Coronary artery (tissue), 2 donors: Measurements from ENCODE around the gene VSNL1.

Source experiments
- DNase-seq: peaks from one replicate; pipeline ENCODE4 v3.0.0-alpha.2; 2017; ENCODE audit warnings: low spot score
- H3K27ac ChIP-seq, 2 donors: fragments of 200-600 bp; sonication (generic); one replicate each; pipeline ENCODE4 v1.5.1; 2016 to 2019
- H3K4me3 ChIP-seq: fragments of 200-600 bp; sonication (generic); 2 replicates; pipeline ENCODE4 v1.5.1; 2016; ENCODE audit warnings: mild to moderate bottlenecking, moderate library complexity
- TF ChIP-seq, protein P1 (sequence below): fragments of 200-600 bp; sonication (generic); IDR thresholded peaks from one replicate; pipeline ENCODE4 v1.5.1; 2019; ENCODE audit warnings: antibody characterized with exemption

The VSNL1 gene

DNA sequence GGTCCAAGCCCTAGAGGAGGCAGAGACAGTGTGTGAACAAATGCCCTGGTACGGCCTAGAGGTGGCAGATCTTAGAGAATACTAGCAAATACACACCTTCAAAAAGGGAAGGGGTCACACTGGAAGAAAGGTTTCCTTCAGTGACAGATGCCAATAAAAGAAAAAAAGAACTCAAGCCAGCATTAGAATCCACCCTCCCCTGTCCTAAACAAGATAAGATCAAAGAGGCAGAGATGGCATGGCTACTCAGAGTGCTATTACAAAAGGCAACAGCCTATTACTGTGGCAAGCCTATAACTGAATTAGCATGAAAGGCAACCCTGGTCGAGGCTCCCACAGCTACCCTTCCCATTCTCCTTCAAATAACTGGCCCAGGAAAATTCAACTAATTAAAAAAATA, 143.5 kb downstream of the VSNL1 start:
- Histone ChIP-seq H3K4me3 (no peak overlapping the region), H3K27ac (no peak overlapping the region)
- DNase-seq: no peak
- TF ChIP-seq, protein P1, sequence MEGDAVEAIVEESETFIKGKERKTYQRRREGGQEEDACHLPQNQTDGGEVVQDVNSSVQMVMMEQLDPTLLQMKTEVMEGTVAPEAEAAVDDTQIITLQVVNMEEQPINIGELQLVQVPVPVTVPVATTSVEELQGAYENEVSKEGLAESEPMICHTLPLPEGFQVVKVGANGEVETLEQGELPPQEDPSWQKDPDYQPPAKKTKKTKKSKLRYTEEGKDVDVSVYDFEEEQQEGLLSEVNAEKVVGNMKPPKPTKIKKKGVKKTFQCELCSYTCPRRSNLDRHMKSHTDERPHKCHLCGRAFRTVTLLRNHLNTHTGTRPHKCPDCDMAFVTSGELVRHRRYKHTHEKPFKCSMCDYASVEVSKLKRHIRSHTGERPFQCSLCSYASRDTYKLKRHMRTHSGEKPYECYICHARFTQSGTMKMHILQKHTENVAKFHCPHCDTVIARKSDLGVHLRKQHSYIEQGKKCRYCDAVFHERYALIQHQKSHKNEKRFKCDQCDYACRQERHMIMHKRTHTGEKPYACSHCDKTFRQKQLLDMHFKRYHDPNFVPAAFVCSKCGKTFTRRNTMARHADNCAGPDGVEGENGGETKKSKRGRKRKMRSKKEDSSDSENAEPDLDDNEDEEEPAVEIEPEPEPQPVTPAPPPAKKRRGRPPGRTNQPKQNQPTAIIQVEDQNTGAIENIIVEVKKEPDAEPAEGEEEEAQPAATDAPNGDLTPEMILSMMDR: no peak

DNA sequence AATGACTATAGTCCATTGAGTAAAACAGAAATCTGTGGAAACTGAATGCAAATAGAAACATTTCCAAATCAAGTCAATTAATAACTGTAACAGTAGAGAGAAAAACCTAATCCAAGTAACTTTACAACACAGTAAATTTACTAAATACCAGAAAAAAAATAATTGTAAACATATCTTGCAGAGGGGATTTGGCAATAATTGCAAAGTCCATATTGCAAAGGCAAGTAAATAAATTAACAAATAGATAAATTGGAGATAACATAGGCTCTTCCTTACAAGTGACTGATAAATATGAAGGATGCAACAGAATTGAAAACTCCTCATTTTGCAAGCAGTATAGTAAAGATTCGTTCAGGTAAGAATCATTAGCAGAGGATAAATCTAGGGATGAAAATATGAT, 148.1 kb downstream of the VSNL1 start:
- no peak for DNase-seq
- H3K4me3 ChIP-seq: no peak overlapping the region
- TF ChIP-seq, protein P1: no peak
- no peak overlapping the region for H3K27ac ChIP-seq

DNA sequence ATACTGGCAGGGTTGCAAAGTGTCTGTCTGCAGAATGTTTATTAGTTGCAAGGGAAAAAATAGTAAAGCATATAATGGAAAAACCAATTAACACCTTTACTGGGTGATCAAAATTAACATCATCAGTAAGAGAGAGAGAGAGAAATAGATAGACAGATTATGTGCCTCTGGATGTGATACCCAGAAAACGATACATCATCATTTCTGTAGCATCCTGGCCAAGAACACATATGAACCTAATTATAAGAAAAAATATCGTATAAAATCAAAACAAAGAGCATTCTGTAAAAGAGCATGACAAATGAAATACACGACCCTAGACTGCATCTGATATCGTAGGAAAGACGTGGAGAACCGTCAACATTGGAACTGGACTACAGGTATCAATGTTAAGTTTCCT, 148.5 kb downstream of the VSNL1 start:
- no peak for DNase-seq
- no peak overlapping the region for H3K27ac ChIP-seq
- H3K4me3 ChIP-seq: no peak overlapping the region
- TF ChIP-seq, protein P1: no peak

GRCh38 chr2:17690776-17691175, 150.3 kb downstream of the VSNL1 start:
- H3K27ac ChIP-seq: no peak overlapping the region
- TF ChIP-seq, protein P1: no peak
- DNase-seq: no peak
- no peak overlapping the region for H3K4me3 ChIP-seq
